Ishikawa (cell line): Measurements from ENCODE around the gene ZNHIT3.

Source experiments
- CEBPB ChIP-seq: IDR thresholded peaks from 2 replicates; pipeline ENCODE4 v1.6.1; 2012
- CREB1 ChIP-seq: IDR thresholded peaks from 2 replicates; pipeline ENCODE4 v1.6.1; 2012; ENCODE audit warnings: low read depth
- EGR1 ChIP-seq: IDR thresholded peaks from 2 replicates; pipeline ENCODE4 v1.6.1; 2012
- EP300 ChIP-seq: IDR thresholded peaks from 2 replicates; pipeline ENCODE4 v1.6.1; 2012; ENCODE audit warnings: borderline replicate concordance
- FOXM1 ChIP-seq: IDR thresholded peaks from 2 replicates; pipeline ENCODE4 v1.6.1; 2012; ENCODE audit warnings: low read depth, borderline replicate concordance
- MAX ChIP-seq: IDR thresholded peaks from 2 replicates; pipeline ENCODE4 v1.6.1; 2012
- NFIC ChIP-seq: IDR thresholded peaks from 2 replicates; pipeline ENCODE4 v1.6.1; 2012
- RAD21 ChIP-seq: IDR thresholded peaks from 2 replicates; pipeline ENCODE4 v1.6.1; 2012; ENCODE audit warnings: low read depth
- TAF1 ChIP-seq: IDR thresholded peaks from 2 replicates; pipeline ENCODE4 v1.6.1; 2012; ENCODE audit warnings: low read depth, mild to moderate bottlenecking
- TCF12 ChIP-seq: IDR thresholded peaks from 2 replicates; pipeline ENCODE4 v1.6.1; 2012; ENCODE audit warnings: low read depth
- TEAD4 ChIP-seq: IDR thresholded peaks from 2 replicates; pipeline ENCODE4 v1.6.1; 2012
- YY1 ChIP-seq: IDR thresholded peaks from 2 replicates; pipeline ENCODE4 v1.6.1; 2012; ENCODE audit warnings: low read depth
- ZBTB7A ChIP-seq: IDR thresholded peaks from 2 replicates; pipeline ENCODE4 v1.6.1; 2012; ENCODE audit warnings: low read depth
- TF ChIP-seq, protein P1 (sequence below): IDR thresholded peaks from 2 replicates; pipeline ENCODE4 v1.6.1; 2012; ENCODE audit warnings: low read depth, mild to moderate bottlenecking
- TF ChIP-seq, protein P2 (sequence below): IDR thresholded peaks from 2 replicates; pipeline ENCODE4 v1.6.1; 2012

ZNHIT3 gene

DNA sequence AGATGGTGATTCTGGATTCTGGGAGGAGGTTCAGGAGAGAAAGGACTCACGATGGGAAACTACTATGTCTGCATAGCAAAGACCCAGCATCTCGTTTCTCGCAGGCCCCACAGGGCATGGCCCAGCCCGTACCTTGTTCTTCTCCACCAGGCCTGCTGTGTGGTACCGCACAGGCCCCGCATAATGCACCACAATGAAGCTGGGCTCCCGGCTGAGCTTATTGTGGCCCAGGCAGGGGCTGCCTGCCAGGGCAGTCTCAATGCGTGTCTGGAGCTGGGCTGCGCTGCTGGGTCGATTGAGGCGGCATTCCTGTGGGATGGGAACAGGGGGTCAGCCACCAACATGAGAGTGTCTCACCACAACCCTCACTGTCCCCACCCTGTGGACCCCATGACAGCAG, 20.4 kb downstream of the ZNHIT3 start:
- TF ChIP-seq EP300: no peak
- no peak for TF ChIP-seq CREB1
- no peak for TF ChIP-seq MAX
- TF ChIP-seq EGR1: no peak

GRCh38 chr17:36507266-36507665, 20.8 kb downstream of the ZNHIT3 start:
- TF ChIP-seq TEAD4 (no peak), TCF12 (no peak), CEBPB (no peak), FOXM1 (no peak), RAD21 (no peak), YY1 (no peak), TAF1 (no peak), CREB1 (no peak), EP300 (no peak), MAX (no peak), ZBTB7A (no peak), EGR1 (no peak), NFIC (no peak)
- TF ChIP-seq, protein P1, sequence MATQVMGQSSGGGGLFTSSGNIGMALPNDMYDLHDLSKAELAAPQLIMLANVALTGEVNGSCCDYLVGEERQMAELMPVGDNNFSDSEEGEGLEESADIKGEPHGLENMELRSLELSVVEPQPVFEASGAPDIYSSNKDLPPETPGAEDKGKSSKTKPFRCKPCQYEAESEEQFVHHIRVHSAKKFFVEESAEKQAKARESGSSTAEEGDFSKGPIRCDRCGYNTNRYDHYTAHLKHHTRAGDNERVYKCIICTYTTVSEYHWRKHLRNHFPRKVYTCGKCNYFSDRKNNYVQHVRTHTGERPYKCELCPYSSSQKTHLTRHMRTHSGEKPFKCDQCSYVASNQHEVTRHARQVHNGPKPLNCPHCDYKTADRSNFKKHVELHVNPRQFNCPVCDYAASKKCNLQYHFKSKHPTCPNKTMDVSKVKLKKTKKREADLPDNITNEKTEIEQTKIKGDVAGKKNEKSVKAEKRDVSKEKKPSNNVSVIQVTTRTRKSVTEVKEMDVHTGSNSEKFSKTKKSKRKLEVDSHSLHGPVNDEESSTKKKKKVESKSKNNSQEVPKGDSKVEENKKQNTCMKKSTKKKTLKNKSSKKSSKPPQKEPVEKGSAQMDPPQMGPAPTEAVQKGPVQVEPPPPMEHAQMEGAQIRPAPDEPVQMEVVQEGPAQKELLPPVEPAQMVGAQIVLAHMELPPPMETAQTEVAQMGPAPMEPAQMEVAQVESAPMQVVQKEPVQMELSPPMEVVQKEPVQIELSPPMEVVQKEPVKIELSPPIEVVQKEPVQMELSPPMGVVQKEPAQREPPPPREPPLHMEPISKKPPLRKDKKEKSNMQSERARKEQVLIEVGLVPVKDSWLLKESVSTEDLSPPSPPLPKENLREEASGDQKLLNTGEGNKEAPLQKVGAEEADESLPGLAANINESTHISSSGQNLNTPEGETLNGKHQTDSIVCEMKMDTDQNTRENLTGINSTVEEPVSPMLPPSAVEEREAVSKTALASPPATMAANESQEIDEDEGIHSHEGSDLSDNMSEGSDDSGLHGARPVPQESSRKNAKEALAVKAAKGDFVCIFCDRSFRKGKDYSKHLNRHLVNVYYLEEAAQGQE: no peak
- TF ChIP-seq, protein P2, sequence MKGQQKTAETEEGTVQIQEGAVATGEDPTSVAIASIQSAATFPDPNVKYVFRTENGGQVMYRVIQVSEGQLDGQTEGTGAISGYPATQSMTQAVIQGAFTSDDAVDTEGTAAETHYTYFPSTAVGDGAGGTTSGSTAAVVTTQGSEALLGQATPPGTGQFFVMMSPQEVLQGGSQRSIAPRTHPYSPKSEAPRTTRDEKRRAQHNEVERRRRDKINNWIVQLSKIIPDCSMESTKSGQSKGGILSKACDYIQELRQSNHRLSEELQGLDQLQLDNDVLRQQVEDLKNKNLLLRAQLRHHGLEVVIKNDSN: no peak

DNA sequence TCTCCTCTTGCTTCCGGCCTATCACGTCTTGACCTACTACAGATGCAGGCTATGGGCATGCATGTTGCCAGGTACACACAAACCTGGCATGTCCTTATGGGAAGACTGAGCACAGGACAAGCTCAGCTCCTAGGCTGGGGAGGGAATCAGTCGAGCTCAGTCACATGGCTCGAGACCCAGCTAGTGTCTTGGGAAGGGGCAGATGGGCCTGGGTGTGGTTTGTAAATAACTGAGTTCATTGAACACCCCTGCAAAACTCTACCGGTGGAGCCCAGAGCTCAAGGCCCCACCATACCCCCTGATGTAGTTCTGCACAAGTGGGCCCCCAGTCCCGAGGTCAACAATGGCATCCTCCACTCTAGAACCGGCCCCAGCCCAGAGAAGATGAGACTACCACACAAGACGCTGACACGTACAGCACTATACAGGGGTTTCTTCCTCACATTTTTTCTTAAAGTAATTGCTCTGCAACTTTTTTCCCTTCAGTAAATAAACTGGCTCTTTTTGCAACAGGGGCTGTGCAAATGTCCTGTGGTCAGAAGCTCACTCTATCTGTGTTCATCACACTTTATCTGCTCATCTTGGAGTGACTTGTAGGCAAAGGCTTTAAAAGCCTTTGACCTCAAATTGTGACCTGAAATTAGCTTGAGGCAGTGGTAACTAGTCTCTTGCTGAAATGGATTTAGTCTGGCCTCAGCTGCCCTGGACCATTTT, 22.9 kb downstream of the ZNHIT3 start:
- no peak for TF ChIP-seq YY1
- no peak for TF ChIP-seq CREB1
- TF ChIP-seq MAX: no peak
- no peak for TF ChIP-seq RAD21
- no peak for TF ChIP-seq NFIC
- no peak for TF ChIP-seq FOXM1
- TF ChIP-seq, protein P2: no peak
- TF ChIP-seq, protein P1: no peak
- no peak for TF ChIP-seq EGR1
- no peak for TF ChIP-seq TEAD4
- TF ChIP-seq CEBPB: no peak
- TF ChIP-seq ZBTB7A: no peak
- TF ChIP-seq EP300: no peak
- TF ChIP-seq TCF12: no peak
- TF ChIP-seq TAF1: no peak

- TF ChIP-seq EP300 (no peak), TAF1 (no peak), MAX (no peak), CEBPB (no peak), FOXM1 (no peak), NFIC (no peak), EGR1 (no peak), CREB1 (no peak), YY1 (no peak), ZBTB7A (no peak), TEAD4 (no peak), TCF12 (no peak), RAD21 (no peak)
- TF ChIP-seq, protein P2: no peak
- TF ChIP-seq, protein P1: no peak
Observed at GRCh38 chr17:36510636-36511035, 24.2 kb downstream of the ZNHIT3 start.
